ENCODE results near the gene IL12RB2.

DNA sequence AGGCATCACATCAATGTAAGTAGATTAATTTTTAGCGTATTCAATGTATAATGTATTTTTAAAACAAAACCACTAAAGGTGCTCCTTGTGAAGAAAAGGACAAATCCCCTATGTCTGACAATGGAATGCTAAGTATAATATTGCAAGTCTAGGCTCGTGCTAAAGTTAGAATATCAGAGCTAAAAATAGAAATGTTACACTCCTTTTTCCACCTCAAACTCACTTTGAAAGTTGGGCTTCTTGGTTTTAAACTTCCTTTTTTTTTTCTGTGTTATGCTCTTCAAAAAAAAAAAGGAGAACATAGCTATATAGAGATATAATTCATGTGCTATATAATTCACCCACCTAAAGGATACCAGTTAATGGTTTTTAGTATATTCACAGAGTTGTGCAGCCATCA lies 126.2 kb downstream of the IL12RB2 start:
- TF ChIP-seq ZNF274 (IDR thresholded peaks at IDR 0.05; ENCODE audit: insufficient read depth, insufficient read length) = no peak
- TF ChIP-seq, protein P1, sequence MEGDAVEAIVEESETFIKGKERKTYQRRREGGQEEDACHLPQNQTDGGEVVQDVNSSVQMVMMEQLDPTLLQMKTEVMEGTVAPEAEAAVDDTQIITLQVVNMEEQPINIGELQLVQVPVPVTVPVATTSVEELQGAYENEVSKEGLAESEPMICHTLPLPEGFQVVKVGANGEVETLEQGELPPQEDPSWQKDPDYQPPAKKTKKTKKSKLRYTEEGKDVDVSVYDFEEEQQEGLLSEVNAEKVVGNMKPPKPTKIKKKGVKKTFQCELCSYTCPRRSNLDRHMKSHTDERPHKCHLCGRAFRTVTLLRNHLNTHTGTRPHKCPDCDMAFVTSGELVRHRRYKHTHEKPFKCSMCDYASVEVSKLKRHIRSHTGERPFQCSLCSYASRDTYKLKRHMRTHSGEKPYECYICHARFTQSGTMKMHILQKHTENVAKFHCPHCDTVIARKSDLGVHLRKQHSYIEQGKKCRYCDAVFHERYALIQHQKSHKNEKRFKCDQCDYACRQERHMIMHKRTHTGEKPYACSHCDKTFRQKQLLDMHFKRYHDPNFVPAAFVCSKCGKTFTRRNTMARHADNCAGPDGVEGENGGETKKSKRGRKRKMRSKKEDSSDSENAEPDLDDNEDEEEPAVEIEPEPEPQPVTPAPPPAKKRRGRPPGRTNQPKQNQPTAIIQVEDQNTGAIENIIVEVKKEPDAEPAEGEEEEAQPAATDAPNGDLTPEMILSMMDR (IDR thresholded peaks at IDR 0.05 in 2 of 3, conservative IDR thresholded peaks at IDR 0.05 in 1 of 3; ENCODE audit: control insufficient read depth in 2 of 3, extremely low read depth in 1 of 3, insufficient read depth in 1 of 3, low read depth in 3 of 3, low read length in 3 of 3) = no peak
- TF ChIP-seq BCL11A (IDR thresholded peaks at IDR 0.05; ENCODE audit: low read depth, low read length) = no peak
- TF ChIP-seq EP300 (IDR thresholded peaks at IDR 0.05; ENCODE audit: borderline replicate concordance in 1 of 2, control insufficient read depth in 1 of 2, low read depth in 2 of 2, low read length in 2 of 2) = no peak
- TF ChIP-seq EZH2 (IDR thresholded peaks at IDR 0.05; ENCODE audit: borderline replicate concordance, control insufficient read depth, low read depth, low read length) = no peak
- TF ChIP-seq SUZ12 (IDR thresholded peaks at IDR 0.05; ENCODE audit: unreplicated experiment) = no peak
- TF ChIP-seq SP1 (IDR thresholded peaks at IDR 0.05; ENCODE audit: low read depth, low read length) = no peak
- no peak for TF ChIP-seq GATAD2B (conservative IDR thresholded peaks at IDR 0.05; ENCODE audit: low read depth)
- TF ChIP-seq, protein P2, sequence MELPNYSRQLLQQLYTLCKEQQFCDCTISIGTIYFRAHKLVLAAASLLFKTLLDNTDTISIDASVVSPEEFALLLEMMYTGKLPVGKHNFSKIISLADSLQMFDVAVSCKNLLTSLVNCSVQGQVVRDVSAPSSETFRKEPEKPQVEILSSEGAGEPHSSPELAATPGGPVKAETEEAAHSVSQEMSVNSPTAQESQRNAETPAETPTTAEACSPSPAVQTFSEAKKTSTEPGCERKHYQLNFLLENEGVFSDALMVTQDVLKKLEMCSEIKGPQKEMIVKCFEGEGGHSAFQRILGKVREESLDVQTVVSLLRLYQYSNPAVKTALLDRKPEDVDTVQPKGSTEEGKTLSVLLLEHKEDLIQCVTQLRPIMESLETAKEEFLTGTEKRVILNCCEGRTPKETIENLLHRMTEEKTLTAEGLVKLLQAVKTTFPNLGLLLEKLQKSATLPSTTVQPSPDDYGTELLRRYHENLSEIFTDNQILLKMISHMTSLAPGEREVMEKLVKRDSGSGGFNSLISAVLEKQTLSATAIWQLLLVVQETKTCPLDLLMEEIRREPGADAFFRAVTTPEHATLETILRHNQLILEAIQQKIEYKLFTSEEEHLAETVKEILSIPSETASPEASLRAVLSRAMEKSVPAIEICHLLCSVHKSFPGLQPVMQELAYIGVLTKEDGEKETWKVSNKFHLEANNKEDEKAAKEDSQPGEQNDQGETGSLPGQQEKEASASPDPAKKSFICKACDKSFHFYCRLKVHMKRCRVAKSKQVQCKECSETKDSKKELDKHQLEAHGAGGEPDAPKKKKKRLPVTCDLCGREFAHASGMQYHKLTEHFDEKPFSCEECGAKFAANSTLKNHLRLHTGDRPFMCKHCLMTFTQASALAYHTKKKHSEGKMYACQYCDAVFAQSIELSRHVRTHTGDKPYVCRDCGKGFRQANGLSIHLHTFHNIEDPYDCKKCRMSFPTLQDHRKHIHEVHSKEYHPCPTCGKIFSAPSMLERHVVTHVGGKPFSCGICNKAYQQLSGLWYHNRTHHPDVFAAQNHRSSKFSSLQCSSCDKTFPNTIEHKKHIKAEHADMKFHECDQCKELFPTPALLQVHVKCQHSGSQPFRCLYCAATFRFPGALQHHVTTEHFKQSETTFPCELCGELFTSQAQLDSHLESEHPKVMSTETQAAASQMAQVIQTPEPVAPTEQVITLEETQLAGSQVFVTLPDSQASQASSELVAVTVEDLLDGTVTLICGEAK (IDR thresholded peaks at IDR 0.05; ENCODE audit: borderline replicate concordance) = no peak
- TF ChIP-seq, protein P3, sequence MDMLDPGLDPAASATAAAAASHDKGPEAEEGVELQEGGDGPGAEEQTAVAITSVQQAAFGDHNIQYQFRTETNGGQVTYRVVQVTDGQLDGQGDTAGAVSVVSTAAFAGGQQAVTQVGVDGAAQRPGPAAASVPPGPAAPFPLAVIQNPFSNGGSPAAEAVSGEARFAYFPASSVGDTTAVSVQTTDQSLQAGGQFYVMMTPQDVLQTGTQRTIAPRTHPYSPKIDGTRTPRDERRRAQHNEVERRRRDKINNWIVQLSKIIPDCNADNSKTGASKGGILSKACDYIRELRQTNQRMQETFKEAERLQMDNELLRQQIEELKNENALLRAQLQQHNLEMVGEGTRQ (IDR thresholded peaks at IDR 0.05; ENCODE audit: borderline replicate concordance, low read depth, low read length) = no peak
- TF ChIP-seq, protein P4, sequence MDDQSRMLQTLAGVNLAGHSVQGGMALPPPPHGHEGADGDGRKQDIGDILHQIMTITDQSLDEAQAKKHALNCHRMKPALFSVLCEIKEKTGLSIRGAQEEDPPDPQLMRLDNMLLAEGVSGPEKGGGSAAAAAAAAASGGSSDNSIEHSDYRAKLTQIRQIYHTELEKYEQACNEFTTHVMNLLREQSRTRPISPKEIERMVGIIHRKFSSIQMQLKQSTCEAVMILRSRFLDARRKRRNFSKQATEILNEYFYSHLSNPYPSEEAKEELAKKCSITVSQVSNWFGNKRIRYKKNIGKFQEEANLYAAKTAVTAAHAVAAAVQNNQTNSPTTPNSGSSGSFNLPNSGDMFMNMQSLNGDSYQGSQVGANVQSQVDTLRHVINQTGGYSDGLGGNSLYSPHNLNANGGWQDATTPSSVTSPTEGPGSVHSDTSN (IDR thresholded peaks at IDR 0.05; ENCODE audit: insufficient replicate concordance, low read depth, low read length) = no peak
- TF ChIP-seq, protein P5, sequence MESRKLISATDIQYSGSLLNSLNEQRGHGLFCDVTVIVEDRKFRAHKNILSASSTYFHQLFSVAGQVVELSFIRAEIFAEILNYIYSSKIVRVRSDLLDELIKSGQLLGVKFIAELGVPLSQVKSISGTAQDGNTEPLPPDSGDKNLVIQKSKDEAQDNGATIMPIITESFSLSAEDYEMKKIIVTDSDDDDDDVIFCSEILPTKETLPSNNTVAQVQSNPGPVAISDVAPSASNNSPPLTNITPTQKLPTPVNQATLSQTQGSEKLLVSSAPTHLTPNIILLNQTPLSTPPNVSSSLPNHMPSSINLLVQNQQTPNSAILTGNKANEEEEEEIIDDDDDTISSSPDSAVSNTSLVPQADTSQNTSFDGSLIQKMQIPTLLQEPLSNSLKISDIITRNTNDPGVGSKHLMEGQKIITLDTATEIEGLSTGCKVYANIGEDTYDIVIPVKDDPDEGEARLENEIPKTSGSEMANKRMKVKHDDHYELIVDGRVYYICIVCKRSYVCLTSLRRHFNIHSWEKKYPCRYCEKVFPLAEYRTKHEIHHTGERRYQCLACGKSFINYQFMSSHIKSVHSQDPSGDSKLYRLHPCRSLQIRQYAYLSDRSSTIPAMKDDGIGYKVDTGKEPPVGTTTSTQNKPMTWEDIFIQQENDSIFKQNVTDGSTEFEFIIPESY (IDR thresholded peaks at IDR 0.05) = no peak
